Neural cell (in vitro differentiated cells): Measurements from ENCODE around the gene DPP6. TPM values are rescaled to one million over a fixed set of nuclear protein-coding genes. Genes with fewer than 3 reads are reported as not detected.
"Not testable (repeated sequence)": the region's sequence is repeated elsewhere in the genome, so short reads cannot be mapped to it uniquely, and the experiment has no call there.

Experiments
- H2AFZ ChIP-seq: fragments of 200-600, 300-800 bp; sonication (generic), shearing (Covaris generic); 2 replicates; pipeline ENCODE4 v1.6.0; 2014; ENCODE audit warnings: low read depth, mild to moderate bottlenecking, antibody characterized with exemption, low read length, moderate library complexity
- H3F3A ChIP-seq: fragments of 200-600 bp; shearing (Covaris generic); 2 replicates; pipeline ENCODE4 v1.6.1; 2016; ENCODE audit warnings: mild to moderate bottlenecking, moderate library complexity, mixed read lengths, antibody characterized with exemption, low read length; ENCODE audit not compliant: insufficient read depth, poor library complexity, severe bottlenecking
- H3K27ac ChIP-seq: fragments of 200-600, 300-800 bp; sonication (generic), shearing (Covaris generic); 2 replicates; pipeline ENCODE4 v1.5.1; 2014; ENCODE audit warnings: mild to moderate bottlenecking, low read length, moderate library complexity
- H3K27me3 ChIP-seq: fragments of 300-800, 200-600 bp; sonication (generic), shearing (Covaris generic); 2 replicates; pipeline ENCODE4 v1.6.0; 2014; ENCODE audit warnings: mild to moderate bottlenecking, low read depth, low read length, moderate library complexity; ENCODE audit not compliant: insufficient read depth
- H3K36me3 ChIP-seq: fragments of 300-800, 200-600 bp; sonication (generic), shearing (Covaris generic); 2 replicates; pipeline ENCODE4 v1.5.1; 2014; ENCODE audit warnings: mild to moderate bottlenecking, antibody characterized with exemption, low read length, moderate library complexity; ENCODE audit not compliant: insufficient read depth
- H3K4me2 ChIP-seq: fragments of 300-800, 200-600 bp; sonication (generic), shearing (Covaris generic); 2 replicates; pipeline ENCODE4 v1.6.0; 2014; ENCODE audit warnings: mild to moderate bottlenecking, low read length
- H3K4me3 ChIP-seq: fragments of 300-800, 200-600 bp; sonication (generic), shearing (Covaris generic); 2 replicates; pipeline ENCODE4 v1.5.1; 2014; ENCODE audit warnings: mild to moderate bottlenecking, low read length, moderate library complexity
- H3K79me2 ChIP-seq: fragments of 200-600 bp; shearing (Covaris generic); replicated peaks from 2 replicates; pipeline ENCODE4 v1.6.0; 2014; ENCODE audit warnings: mild to moderate bottlenecking, low read length, moderate library complexity; ENCODE audit not compliant: insufficient read depth
- H3K9ac ChIP-seq: fragments of 300-800, 200-600 bp; sonication (generic), shearing (Covaris generic); 2 replicates; pipeline ENCODE4 v1.6.1; 2016; ENCODE audit warnings: mild to moderate bottlenecking, low read length, mixed read lengths
- H3K9me2 ChIP-seq: fragments of 200-600 bp; shearing (Covaris generic); 2 replicates; pipeline ENCODE4 v1.6.1; 2016; ENCODE audit warnings: mild to moderate bottlenecking, low read length, mixed read lengths; ENCODE audit not compliant: insufficient read depth
- H3K9me3 ChIP-seq: fragments of 200-600, 300-800 bp; sonication (generic), shearing (Covaris generic); 2 replicates; pipeline ENCODE4 v1.6.1; 2016; ENCODE audit warnings: mild to moderate bottlenecking, mixed run types, low read length, moderate library complexity, mixed read lengths
- H4K20me1 ChIP-seq: fragments of 200-600 bp; shearing (Covaris generic); 2 replicates; pipeline ENCODE4 v1.6.1; 2016; ENCODE audit warnings: mild to moderate bottlenecking, mixed run types; ENCODE audit not compliant: insufficient read depth
- CTCF ChIP-seq: fragments of 450-650 bp; IDR thresholded peaks from 2 replicates; pipeline ENCODE4 v1.5.1; 2014; ENCODE audit warnings: antibody characterized with exemption, mild to moderate bottlenecking, moderate library complexity; ENCODE audit not compliant: poor library complexity, severe bottlenecking
- EZH2 ChIP-seq: fragments of 200-600, 300-800 bp; shearing (Covaris generic), sonication (generic); IDR thresholded peaks from 2 replicates; pipeline ENCODE4 v1.6.1; 2014; ENCODE audit warnings: antibody characterized with exemption, low read length, borderline replicate concordance, mild to moderate bottlenecking; ENCODE audit not compliant: insufficient read depth, poor library complexity, severe bottlenecking
- POLR2AphosphoS5 ChIP-seq: IDR thresholded peaks from 2 replicates; pipeline ENCODE4 v1.6.1; 2012
- RAD21 ChIP-seq: fragments of 450-650 bp; conservative IDR thresholded peaks from 2 replicates; pipeline ENCODE4 v1.6.1; 2014; ENCODE audit warnings: antibody characterized with exemption, mild to moderate bottlenecking, moderate library complexity
- REST ChIP-seq: IDR thresholded peaks from 2 replicates; pipeline ENCODE4 v1.6.1; 2012; ENCODE audit warnings: borderline replicate concordance
- SMC3 ChIP-seq: fragments of 450-650 bp; conservative IDR thresholded peaks from 2 replicates; pipeline ENCODE4 v1.6.1; 2014; ENCODE audit warnings: antibody characterized with exemption, mild to moderate bottlenecking, moderate library complexity; ENCODE audit not compliant: poor library complexity
- TAF1 ChIP-seq: IDR thresholded peaks from 2 replicates; pipeline ENCODE4 v1.6.1; 2012; ENCODE audit warnings: low read depth
- polyA plus RNA-seq: library from polyadenylated mRNA; depleted of rRNA; stranded (reverse); fragments of >200 nt; gene quantifications from 2 replicates; pipeline ENCODE4 v1.2.3, GENCODE V29; 2014

Gene DPP6
- polyA plus RNA-seq, 1 donor from 2014 or later, result 20.4 TPM

- not testable (repeated sequence) for H3K79me2 ChIP-seq, H3K27me3 ChIP-seq, H3F3A ChIP-seq, H3K9ac ChIP-seq, H3K27ac ChIP-seq, H2AFZ ChIP-seq, H3K4me3 ChIP-seq, H3K4me2 ChIP-seq, H3K36me3 ChIP-seq, H3K9me2 ChIP-seq, H3K9me3 ChIP-seq, H4K20me1 ChIP-seq
Measured at GRCh38 chr7:154922472-154922871, 870.3 kb downstream of the DPP6 start.

GRCh38 chr7:154927624-154928125 lies 875.5 kb downstream of the DPP6 start:
- no peak overlapping the region for H3K4me3 ChIP-seq
- H2AFZ ChIP-seq, result no peak overlapping the region
- H3K9ac ChIP-seq, result no peak overlapping the region

More at GRCh38 chr7:154927624-154928125, 875.5 kb downstream of the DPP6 start:
- H3K27me3 ChIP-seq, result no peaks in the 10 kb centered on the region
- no peaks in the 10 kb centered on the region for H4K20me1 ChIP-seq
- H3K9me3 ChIP-seq, result no peaks in the 10 kb centered on the region
- H3F3A ChIP-seq, result no peaks in the 10 kb centered on the region
- H3K79me2 ChIP-seq, result no peaks in the 10 kb centered on the region
- no peak overlapping the region for H3K27ac ChIP-seq
- TF ChIP-seq CTCF (peak; percentile 87), SMC3 (peak; percentile 86), REST (no peak), POLR2AphosphoS5 (no peak), TAF1 (no peak), RAD21 (peak; percentile 89), EZH2 (no peak)
- no peaks in the 10 kb centered on the region for H3K9me2 ChIP-seq
- H3K36me3 ChIP-seq, result no peaks in the 10 kb centered on the region
- no peak overlapping the region for H3K4me2 ChIP-seq
